Eye (tissue), 1 donor: ENCODE results near the gene ATP11A.
A peak's percentile ranks its signal among the peaks of the same experiment; 100 is the strongest.

Source experiments
- DNase-seq: peaks from one replicate; pipeline ENCODE4 v3.0.0-alpha.2; 2015

Gene ATP11A

GRCh38 chr13:112803422-112803821 lies 113.6 kb downstream of the ATP11A start:
- no peak for DNase-seq

GRCh38 chr13:112804374-112804773 lies 114.5 kb downstream of the ATP11A start:
- DNase-seq = peak; percentile 45

GRCh38 chr13:112806739-112807652 lies 117.2 kb downstream of the ATP11A start:
- DNase-seq = no peak

GRCh38 chr13:112807653-112808376 lies 118.0 kb downstream of the ATP11A start:
- DNase-seq = no peak

GRCh38 chr13:112808377-112809140 lies 118.7 kb downstream of the ATP11A start:
- no peak for DNase-seq

GRCh38 chr13:112809332-112810315 lies 119.8 kb downstream of the ATP11A start:
- peak; percentile 63 for DNase-seq

GRCh38 chr13:112810608-112811007 lies 120.8 kb downstream of the ATP11A start:
- DNase-seq = no peak

GRCh38 chr13:112812306-112813055 lies 122.6 kb downstream of the ATP11A start:
- DNase-seq = no peak

- no peak for DNase-seq
Measured at GRCh38 chr13:112813552-112813951, 123.7 kb downstream of the ATP11A start.

GRCh38 chr13:112814905-112815585 lies 125.2 kb downstream of the ATP11A start:
- no peak for DNase-seq

- DNase-seq = no peak
Measured at GRCh38 chr13:112815871-112816270, 126.0 kb downstream of the ATP11A start.

GRCh38 chr13:112818040-112818697 lies 128.3 kb downstream of the ATP11A start:
- no peak for DNase-seq

GRCh38 chr13:112818698-112819045 lies 128.8 kb downstream of the ATP11A start:
- DNase-seq = no peak

GRCh38 chr13:112819111-112819510 lies 129.3 kb downstream of the ATP11A start:
- no peak for DNase-seq

GRCh38 chr13:112819816-112820215 lies 130.0 kb downstream of the ATP11A start:
- no peak for DNase-seq

GRCh38 chr13:112820318-112820717 lies 130.5 kb downstream of the ATP11A start:
- no peak for DNase-seq

GRCh38 chr13:112821340-112822055 lies 131.7 kb downstream of the ATP11A start:
- no peak for DNase-seq

- DNase-seq = no peak
Measured at GRCh38 chr13:112822851-112823250, 133.0 kb downstream of the ATP11A start.

GRCh38 chr13:112824429-112824828 lies 134.6 kb downstream of the ATP11A start:
- no peak for DNase-seq
